GM23338 (cell line): ENCODE measurements around the gene ANO5. TPM values are rescaled to one million over a fixed set of nuclear protein-coding genes. Genes with fewer than 3 reads are reported as not detected.
A peak's percentile ranks its signal among the peaks of the same experiment; 100 is the strongest.

ENCODE experiments used
- ATAC-seq: fragments of 200-7000 bp; cut with Tn5 transposase; 3 replicates; pipeline ENCODE4 v1.9.1; 2020
- DNase-seq: peaks from one replicate; pipeline ENCODE4 v3.0.0-alpha.2; 2015; ENCODE audit warnings: low spot score
- H2AFZ ChIP-seq: fragments of 200-600 bp; sonication (generic); 2 replicates; pipeline ENCODE4 v1.8.0; 2016; ENCODE audit warnings: antibody characterized with exemption, mild to moderate bottlenecking, moderate library complexity
- H3F3A ChIP-seq: fragments of 200-600 bp; sonication (generic); replicated peaks from 2 replicates; pipeline ENCODE4 v1.8.0; 2017; ENCODE audit warnings: antibody characterized with exemption, mixed run types, low read depth
- H3K27ac ChIP-seq: fragments of 200-600 bp; sonication (generic); 2 replicates; pipeline ENCODE4 v1.6.1; 2016; ENCODE audit warnings: low read depth
- H3K27me3 ChIP-seq: fragments of 200-600 bp; sonication (generic); 2 replicates; pipeline ENCODE4 v1.8.0; 2016; ENCODE audit warnings: mild to moderate bottlenecking, mixed run types, moderate library complexity; ENCODE audit not compliant: insufficient read depth
- H3K36me3 ChIP-seq: fragments of 200-600 bp; sonication (generic); 2 replicates; pipeline ENCODE4 v1.8.0; 2016; ENCODE audit warnings: mild to moderate bottlenecking; ENCODE audit not compliant: insufficient read depth
- H3K4me1 ChIP-seq: fragments of 200-600 bp; sonication (generic); 2 replicates; pipeline ENCODE4 v1.8.0; 2016; ENCODE audit warnings: mild to moderate bottlenecking, moderate library complexity; ENCODE audit not compliant: insufficient read depth
- H3K4me2 ChIP-seq: fragments of 200-600 bp; sonication (generic); 2 replicates; pipeline ENCODE4 v1.7.1; 2017; ENCODE audit warnings: mixed run types
- H3K4me3 ChIP-seq: fragments of 200-600 bp; sonication (generic); 2 replicates; pipeline ENCODE4 v1.6.1; 2016; ENCODE audit warnings: mixed run types
- H3K79me2 ChIP-seq: fragments of 200-600 bp; sonication (generic); replicated peaks from 2 replicates; pipeline ENCODE4 v1.8.0; 2017; ENCODE audit warnings: mild to moderate bottlenecking; ENCODE audit not compliant: insufficient read depth
- H3K9me2 ChIP-seq: fragments of 200-600 bp; sonication (generic); 2 replicates; pipeline ENCODE4 v1.8.0; 2017; ENCODE audit not compliant: insufficient read depth
- H4K20me1 ChIP-seq: fragments of 200-600 bp; sonication (generic); replicated peaks from 2 replicates; pipeline ENCODE4 v1.8.0; 2017; ENCODE audit warnings: mild to moderate bottlenecking; ENCODE audit not compliant: insufficient read depth
- H3K27ac Mint-ChIP-seq: 2 replicates; pipeline ENCODE4 v1.8.0; 2020; ENCODE audit warnings: inconsistent platforms, mild to moderate bottlenecking, moderate library complexity, mixed read lengths
- H3K27me3 Mint-ChIP-seq: 3 replicates; pipeline ENCODE4 v1.8.0; 2022; ENCODE audit warnings: low read depth, mild to moderate bottlenecking, moderate library complexity, mixed read lengths, inconsistent platforms; ENCODE audit not compliant: insufficient read depth, poor library complexity
- H3K36me3 Mint-ChIP-seq: 3 replicates; pipeline ENCODE4 v1.8.0; 2021; ENCODE audit warnings: low read depth, mild to moderate bottlenecking, inconsistent platforms, moderate library complexity, mixed read lengths
- H3K4me1 Mint-ChIP-seq: 3 replicates; pipeline ENCODE4 v1.8.0; 2020; ENCODE audit warnings: mild to moderate bottlenecking, inconsistent platforms, mixed read lengths
- H3K4me3 Mint-ChIP-seq: 3 replicates; pipeline ENCODE4 v1.8.0; 2021; ENCODE audit warnings: moderate library complexity, mild to moderate bottlenecking, inconsistent platforms, mixed read lengths
- H3K9me3 Mint-ChIP-seq: 3 replicates; pipeline ENCODE4 v1.8.0; 2020; ENCODE audit warnings: moderate library complexity, mild to moderate bottlenecking, inconsistent platforms, mixed read lengths
- EZH2 ChIP-seq: fragments of 200-600 bp; sonication (generic); IDR thresholded peaks from one replicate; pipeline ENCODE4 v1.8.0; 2017; ENCODE audit warnings: antibody characterized with exemption, mild to moderate bottlenecking, low read depth; ENCODE audit not compliant: unreplicated experiment
- EZH2phosphoT487 ChIP-seq: fragments of 200-600 bp; sonication (generic); IDR thresholded peaks from one replicate; pipeline ENCODE4 v1.8.1; 2018; ENCODE audit warnings: antibody characterized with exemption; ENCODE audit not compliant: unreplicated experiment
- NANOG ChIP-seq: IDR thresholded peaks from 2 replicates; pipeline ENCODE4 v1.6.1; 2016; ENCODE audit warnings: antibody characterized with exemption, borderline replicate concordance
- POLR2AphosphoS5 ChIP-seq: IDR thresholded peaks from 2 replicates; pipeline ENCODE4 v1.6.1; 2016; ENCODE audit warnings: antibody characterized with exemption, low read depth
- STAT1 ChIP-seq: IDR thresholded peaks from one replicate; pipeline ENCODE4 v1.6.1; 2016; ENCODE audit warnings: antibody characterized with exemption; ENCODE audit not compliant: unreplicated experiment
- ZNF114 ChIP-seq: fragments of 250-450 bp; sonication (Bioruptor Pico); IDR thresholded peaks from 2 replicates; pipeline ENCODE4 v1.5.0; 2020; ENCODE audit warnings: mild to moderate bottlenecking, moderate library complexity
- ZNF462 ChIP-seq: fragments of 250-450 bp; sonication (Bioruptor Pico); IDR thresholded peaks from 2 replicates; pipeline ENCODE4 v1.5.0; 2020; ENCODE audit warnings: mild to moderate bottlenecking, moderate library complexity
- polyA plus RNA-seq: library from polyadenylated mRNA; unstranded; fragments of >200 nt; fragmentation: Nextera tagmentation; extraction: Ambion mirVana; gene quantifications from 2 replicates; pipeline ENCODE4 v1.2.1, GENCODE V29; 2016
- total RNA-seq: library from RNA; depleted of rRNA; stranded (reverse); fragments of >200 nt; shearing (Covaris generic); gene quantifications from 2 replicates; pipeline ENCODE4 v1.2.3, GENCODE V29; 2014
- TF ChIP-seq, protein P1 (sequence below), 2 experiments: fragments of 200-600 bp in 1 of 2; sonication (generic) in 1 of 2; conservative IDR thresholded peaks; 2 replicates each; pipeline versions ENCODE4 v1.5.1 to v1.6.1; 2016 to 2017; ENCODE audit warnings: antibody characterized with exemption in 2 of 2, low read depth in 2 of 2, mild to moderate bottlenecking in 2 of 2, moderate library complexity in 1 of 2

ANO5 gene
- total and polyA plus RNA-seq, 2 experiments from 2014 or later: 1.8 to 8.3 TPM

- H2AFZ ChIP-seq: peak overlapping the region; percentile 100
Measured at GRCh38 chr11:22192289-22192641, 620 bp upstream of the ANO5 start.

More at GRCh38 chr11:22192289-22192641, 620 bp upstream of the ANO5 start:
- H3K4me1 ChIP-seq: peaks cover 34% of the 10 kb centered on the region
- peak overlapping the region; percentile 84 for H3K4me2 ChIP-seq
- Mint-ChIP-seq H3K27me3 (peaks cover 4% of the 10 kb centered on the region), H3K9me3 (peaks cover 2% of the 10 kb centered on the region; the same call in 1 of the 3 replicates), H3K4me1 (peaks cover 33% of the 10 kb centered on the region; the same call in 2 of the 3 replicates), H3K4me3 (peak overlapping the region; percentile 96), H3K27ac (peak overlapping the region; percentile 76; the same call in 1 of the 2 replicates), H3K36me3 (no peaks in the 10 kb centered on the region)
- H3F3A ChIP-seq: no peaks in the 10 kb centered on the region
- H3K27ac ChIP-seq: peak overlapping the region; percentile 53; the same call in 1 of the 2 replicates
- 0 out of 2 replicates have a peak, but pooled peaks cover 4% of the 10 kb centered on the region for H3K27me3 ChIP-seq
- ATAC-seq: peak; percentile 64
- no peaks in the 10 kb centered on the region; the same call in 1 of the 2 replicates for H4K20me1 ChIP-seq
- H3K79me2 ChIP-seq: peaks cover 29% of the 10 kb centered on the region
- peak; percentile 84 for DNase-seq
- H3K9me2 ChIP-seq: 0 out of 2 replicates have a peak, but pooled peaks cover 3% of the 10 kb centered on the region
- H3K4me3 ChIP-seq: peak overlapping the region; percentile 97
- TF ChIP-seq POLR2AphosphoS5: no peak
- TF ChIP-seq EZH2phosphoT487: no peak
- TF ChIP-seq ZNF114 (CRISPR knock-in tag): no peak
- TF ChIP-seq EZH2: no peak
- TF ChIP-seq, protein P1, sequence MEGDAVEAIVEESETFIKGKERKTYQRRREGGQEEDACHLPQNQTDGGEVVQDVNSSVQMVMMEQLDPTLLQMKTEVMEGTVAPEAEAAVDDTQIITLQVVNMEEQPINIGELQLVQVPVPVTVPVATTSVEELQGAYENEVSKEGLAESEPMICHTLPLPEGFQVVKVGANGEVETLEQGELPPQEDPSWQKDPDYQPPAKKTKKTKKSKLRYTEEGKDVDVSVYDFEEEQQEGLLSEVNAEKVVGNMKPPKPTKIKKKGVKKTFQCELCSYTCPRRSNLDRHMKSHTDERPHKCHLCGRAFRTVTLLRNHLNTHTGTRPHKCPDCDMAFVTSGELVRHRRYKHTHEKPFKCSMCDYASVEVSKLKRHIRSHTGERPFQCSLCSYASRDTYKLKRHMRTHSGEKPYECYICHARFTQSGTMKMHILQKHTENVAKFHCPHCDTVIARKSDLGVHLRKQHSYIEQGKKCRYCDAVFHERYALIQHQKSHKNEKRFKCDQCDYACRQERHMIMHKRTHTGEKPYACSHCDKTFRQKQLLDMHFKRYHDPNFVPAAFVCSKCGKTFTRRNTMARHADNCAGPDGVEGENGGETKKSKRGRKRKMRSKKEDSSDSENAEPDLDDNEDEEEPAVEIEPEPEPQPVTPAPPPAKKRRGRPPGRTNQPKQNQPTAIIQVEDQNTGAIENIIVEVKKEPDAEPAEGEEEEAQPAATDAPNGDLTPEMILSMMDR (conservative IDR thresholded peaks at IDR 0.05; ENCODE audit: low read depth in 2 of 2): peak; percentile 54 to 67
- no peak for TF ChIP-seq STAT1
- TF ChIP-seq ZNF462 (CRISPR knock-in tag): 0 out of 2 replicates have a peak, but pooled peaks have one; percentile 30
- TF ChIP-seq NANOG: no peak
- no peaks in the 10 kb centered on the region for H3K36me3 ChIP-seq
